Measurements from ENCODE around the gene WDR72.

GRCh38 chr15:53506370-53506769 is 253.1 kb downstream of the WDR72 start:
- TF ChIP-seq BACH2 (CRISPR knock-in tag; IDR thresholded peaks at IDR 0.05; ENCODE audit: borderline replicate concordance) (no peak), PATZ1 (CRISPR knock-in tag; IDR thresholded peaks at IDR 0.05; ENCODE audit: borderline replicate concordance) (no peak), RARB (CRISPR knock-in tag; IDR thresholded peaks at IDR 0.05) (no peak), ZFP30 (CRISPR knock-in tag; IDR thresholded peaks at IDR 0.05) (no peak)

Data from SK-N-SH treated with all-trans-retinoic acid at 6 μM for 48 hours (cell line).